Heart left ventricle (tissue), 13 donors: ENCODE results near the gene ZNRF2.

ENCODE experiments used
- POLR2A ChIP-seq, 2 donors: fragments of 450-650 bp; IDR thresholded peaks; one replicate each; pipeline ENCODE4 v1.6.1; 2017; ENCODE audit warnings: antibody characterized with exemption in 2 of 2, mild to moderate bottlenecking in 2 of 2, moderate library complexity in 2 of 2
- TF ChIP-seq, protein P1 (sequence below), 12 donors: fragments of 200-600 bp; sonication (generic) in 4 of 12; IDR thresholded peaks; one replicate each; pipeline versions ENCODE4 v1.5.0 to v1.8.0; 2018 to 2022; ENCODE audit warnings: antibody characterized with exemption in 12 of 12, mild to moderate bottlenecking in 5 of 12
- donor health status: ischemic (EF 13 %, LVEDD 7.1; RV severe dilation, severe dysfunction).
- donor health status: DM: no; HTN: yes; CAD: no.
- donor health status: DM: no; HTN: no; CAD: no.
- donor health status: ischemic (EF 25% LVEDD 6.9; RV normal size, moderate dysfunction).
- donor health status: ischemic (EF 25% LVEDD 5.7; RV mildly dilated, moderate dysfunction).
- donor health status: ischemic (EF 35%, LVEDD 5.7; RV mildly dilated, moderate dysfunction).
- donor health status: nonischemic (EF 11% LVEDD 7.7; RV severe dilation, severe dysfunction).
- donor health status: DM: yes; HTN: yes; CAD: no.
- donor health status: PGD.
- donor health status: ischemic (EF 29% LVEDD 5.4; RV normal size, mild dysfunction).
- donor health status: nonischemic (EF 23%, LVEDD 6.1; RV moderate dilation, normal function).

- TF ChIP-seq, protein P1, sequence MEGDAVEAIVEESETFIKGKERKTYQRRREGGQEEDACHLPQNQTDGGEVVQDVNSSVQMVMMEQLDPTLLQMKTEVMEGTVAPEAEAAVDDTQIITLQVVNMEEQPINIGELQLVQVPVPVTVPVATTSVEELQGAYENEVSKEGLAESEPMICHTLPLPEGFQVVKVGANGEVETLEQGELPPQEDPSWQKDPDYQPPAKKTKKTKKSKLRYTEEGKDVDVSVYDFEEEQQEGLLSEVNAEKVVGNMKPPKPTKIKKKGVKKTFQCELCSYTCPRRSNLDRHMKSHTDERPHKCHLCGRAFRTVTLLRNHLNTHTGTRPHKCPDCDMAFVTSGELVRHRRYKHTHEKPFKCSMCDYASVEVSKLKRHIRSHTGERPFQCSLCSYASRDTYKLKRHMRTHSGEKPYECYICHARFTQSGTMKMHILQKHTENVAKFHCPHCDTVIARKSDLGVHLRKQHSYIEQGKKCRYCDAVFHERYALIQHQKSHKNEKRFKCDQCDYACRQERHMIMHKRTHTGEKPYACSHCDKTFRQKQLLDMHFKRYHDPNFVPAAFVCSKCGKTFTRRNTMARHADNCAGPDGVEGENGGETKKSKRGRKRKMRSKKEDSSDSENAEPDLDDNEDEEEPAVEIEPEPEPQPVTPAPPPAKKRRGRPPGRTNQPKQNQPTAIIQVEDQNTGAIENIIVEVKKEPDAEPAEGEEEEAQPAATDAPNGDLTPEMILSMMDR (IDR thresholded peaks at IDR 0.05): no peak
- no peak for TF ChIP-seq POLR2A (IDR thresholded peaks at IDR 0.05)
These were observed 81.2 kb downstream of the ZNRF2 start for GRCh38 chr7:30365621-30366020.
